Fibroblast of lung (primary cell): ENCODE measurements around the gene COL1A1.

ENCODE experiments used
- EZH2 ChIP-seq: IDR thresholded peaks from 2 replicates; pipeline ENCODE4 v1.5.1; 2012; ENCODE audit warnings: low read length, control low read depth, mild to moderate bottlenecking; ENCODE audit errors: missing control alignments
- TF ChIP-seq, protein P1 (sequence below), 2 donors: IDR thresholded peaks in 1 of 2; conservative IDR thresholded peaks in 1 of 2; 1 replicate in 1 of 2; 2 replicates in 1 of 2; pipeline ENCODE4 v1.5.1; 2011 to 2012; ENCODE audit warnings: low read length in 2 of 2, control low read depth in 1 of 2, inconsistent platforms in 1 of 2, low read depth in 1 of 2, mild to moderate bottlenecking in 1 of 2

DNA sequence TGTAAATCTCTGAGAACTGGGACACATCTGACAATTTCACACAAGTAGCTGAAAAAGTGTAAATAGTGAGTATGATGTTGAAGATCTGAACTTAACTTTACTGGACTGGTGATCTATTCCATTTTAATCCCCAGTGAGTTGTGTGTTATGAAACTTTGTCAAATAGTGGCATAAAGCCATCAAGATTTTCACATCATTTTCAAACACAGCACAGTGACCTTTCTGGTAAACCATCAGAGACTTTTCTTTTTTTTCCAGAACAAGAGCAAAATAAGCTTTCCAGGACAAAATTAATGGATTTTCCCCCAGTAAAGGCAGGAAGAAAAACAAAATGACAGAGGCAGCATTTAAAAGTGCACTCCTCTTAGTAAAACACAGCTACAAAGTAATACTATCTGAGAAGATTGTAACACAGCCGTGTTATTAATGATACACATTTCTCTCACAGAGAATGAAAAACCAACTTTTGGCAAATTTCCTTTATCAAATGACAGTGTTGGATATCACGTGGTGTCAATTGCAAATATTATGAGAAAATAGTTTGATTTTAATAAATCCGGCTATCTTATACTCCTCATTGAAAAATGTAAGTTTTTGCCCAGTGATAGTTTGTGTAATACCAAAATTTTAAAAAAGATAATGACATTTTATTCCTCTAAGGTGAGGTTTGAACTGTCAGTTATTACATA lies 16.8 kb upstream of the COL1A1 start:
- TF ChIP-seq, protein P1, sequence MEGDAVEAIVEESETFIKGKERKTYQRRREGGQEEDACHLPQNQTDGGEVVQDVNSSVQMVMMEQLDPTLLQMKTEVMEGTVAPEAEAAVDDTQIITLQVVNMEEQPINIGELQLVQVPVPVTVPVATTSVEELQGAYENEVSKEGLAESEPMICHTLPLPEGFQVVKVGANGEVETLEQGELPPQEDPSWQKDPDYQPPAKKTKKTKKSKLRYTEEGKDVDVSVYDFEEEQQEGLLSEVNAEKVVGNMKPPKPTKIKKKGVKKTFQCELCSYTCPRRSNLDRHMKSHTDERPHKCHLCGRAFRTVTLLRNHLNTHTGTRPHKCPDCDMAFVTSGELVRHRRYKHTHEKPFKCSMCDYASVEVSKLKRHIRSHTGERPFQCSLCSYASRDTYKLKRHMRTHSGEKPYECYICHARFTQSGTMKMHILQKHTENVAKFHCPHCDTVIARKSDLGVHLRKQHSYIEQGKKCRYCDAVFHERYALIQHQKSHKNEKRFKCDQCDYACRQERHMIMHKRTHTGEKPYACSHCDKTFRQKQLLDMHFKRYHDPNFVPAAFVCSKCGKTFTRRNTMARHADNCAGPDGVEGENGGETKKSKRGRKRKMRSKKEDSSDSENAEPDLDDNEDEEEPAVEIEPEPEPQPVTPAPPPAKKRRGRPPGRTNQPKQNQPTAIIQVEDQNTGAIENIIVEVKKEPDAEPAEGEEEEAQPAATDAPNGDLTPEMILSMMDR (conservative IDR thresholded peaks at IDR 0.05 in 1 of 2, IDR thresholded peaks at IDR 0.05 in 1 of 2; ENCODE audit: low read depth in 1 of 2, low read length in 2 of 2): no peak
- TF ChIP-seq EZH2: no peak
